BJ (cell line): ENCODE data around the gene DLL4. TPM values are rescaled to one million over a fixed set of nuclear protein-coding genes. Genes with fewer than 3 reads are reported as not detected.

Source experiments
- CTCF ChIA-PET: fragments of 350-600 bp; formaldehyde crosslinking; extraction: SDS; loops from one replicate; lab custom pipeline; 2021; ENCODE audit warnings: antibody characterized with exemption, inconsistent platforms; lab: Yijun Ruan, JAX
- POLR2A ChIA-PET: fragments of 300-600 bp; sonication (Branson Sonifier 250); formaldehyde crosslinking; extraction: SDS; loops from one replicate; lab custom pipeline; 2021; ENCODE audit warnings: antibody characterized with exemption; lab: Charles Lee
- DNase-seq: peaks from one replicate; pipeline ENCODE4 v3.0.0-alpha.2; 2011; ENCODE audit warnings: low read depth
- H3K27me3 ChIP-seq: 2 replicates; pipeline ENCODE4 v1.6.0; 2011; ENCODE audit warnings: low read length; ENCODE audit not compliant: control insufficient read depth, insufficient read depth
- H3K36me3 ChIP-seq: 2 replicates; pipeline ENCODE4 v1.5.1; 2011; ENCODE audit warnings: low read length; ENCODE audit not compliant: control insufficient read depth, insufficient read depth
- H3K4me3 ChIP-seq: 2 replicates; pipeline ENCODE4 v1.5.1; 2011; ENCODE audit warnings: low read depth, mild to moderate bottlenecking, control low read depth, low read length
- CTCF ChIP-seq: IDR thresholded peaks from 2 replicates; pipeline ENCODE4 v1.5.1; 2011; ENCODE audit warnings: low read depth, mild to moderate bottlenecking, control low read depth, inconsistent platforms, low read length, moderate library complexity; ENCODE audit not compliant: insufficient read depth
- polyA plus RNA-seq: library from polyadenylated mRNA; depleted of rRNA; stranded (reverse); fragments of >200 nt; gene quantifications from 2 replicates; pipeline ENCODE4 v1.2.3, GENCODE V29; 2011

The DLL4 gene
- polyA plus RNA-seq, 1 experiment = 0.47 TPM

- POLR2A ChIA-PET = interaction anchor here (0.5 kb wide), 1 partner anchor 91 kb away, joined by 3 read pairs; no protein-coding TSS in a partner anchor
- H3K4me3 ChIP-seq = no peak overlapping the region
Measured at GRCh38 chr15:40940296-40940801, 11.2 kb downstream of the DLL4 start.

GRCh38 chr15:40941068-40941527 is 12.0 kb downstream of the DLL4 start:
- ChIA-PET CTCF (interaction anchor here (0.6 to 9.5 kb wide), 33 partner anchors 11 to 248 kb away, joined by 3 to 142 read pairs (median 6); partner anchors contain the start of genes CHAC1 and DLL4), POLR2A (interaction anchor here (0.5 to 1.5 kb wide), 3 partner anchors 12 to 1747 kb away, joined by 3 to 8 read pairs (median 6); partner anchors contain the start of gene CHAC1)
- Histone ChIP-seq H3K36me3 (no peaks in the 10 kb centered on the region), H3K27me3 (no peaks in the 10 kb centered on the region), H3K4me3 (peak overlapping the region; percentile 36)
- TF ChIP-seq CTCF = no peak
- no peak for DNase-seq

More at GRCh38 chr15:40940296-40940801, 11.2 kb downstream of the DLL4 start:
- Histone ChIP-seq H3K36me3 (no peaks in the 10 kb centered on the region), H3K27me3 (no peaks in the 10 kb centered on the region)
- CTCF ChIA-PET = interaction anchor here (1.2 to 9.5 kb wide), 9 partner anchors 10 to 124 kb away, joined by 3 to 142 read pairs (median 43); partner anchors contain the start of genes CHAC1 and DLL4
- no peak for DNase-seq
- TF ChIP-seq CTCF = no peak

GRCh38 chr15:40941528-40942336 is 12.6 kb downstream of the DLL4 start:
- no peaks in the 10 kb centered on the region for H3K27me3 ChIP-seq
- POLR2A ChIA-PET = interaction anchor here (0.6 to 1.5 kb wide), 4 partner anchors 11 to 1747 kb away, joined by 3 to 8 read pairs (median 5); partner anchors contain the start of gene CHAC1
- TF ChIP-seq CTCF = peak; percentile 27
- CTCF ChIA-PET = interaction anchor here (0.6 to 9.5 kb wide), 40 partner anchors 10 to 248 kb away, joined by 3 to 142 read pairs (median 5); partner anchors contain the start of genes CHAC1, DLL4 and VPS18
- no peaks in the 10 kb centered on the region for H3K36me3 ChIP-seq
- DNase-seq = no peak
- H3K4me3 ChIP-seq = peak overlapping the region; percentile 50

DNA sequence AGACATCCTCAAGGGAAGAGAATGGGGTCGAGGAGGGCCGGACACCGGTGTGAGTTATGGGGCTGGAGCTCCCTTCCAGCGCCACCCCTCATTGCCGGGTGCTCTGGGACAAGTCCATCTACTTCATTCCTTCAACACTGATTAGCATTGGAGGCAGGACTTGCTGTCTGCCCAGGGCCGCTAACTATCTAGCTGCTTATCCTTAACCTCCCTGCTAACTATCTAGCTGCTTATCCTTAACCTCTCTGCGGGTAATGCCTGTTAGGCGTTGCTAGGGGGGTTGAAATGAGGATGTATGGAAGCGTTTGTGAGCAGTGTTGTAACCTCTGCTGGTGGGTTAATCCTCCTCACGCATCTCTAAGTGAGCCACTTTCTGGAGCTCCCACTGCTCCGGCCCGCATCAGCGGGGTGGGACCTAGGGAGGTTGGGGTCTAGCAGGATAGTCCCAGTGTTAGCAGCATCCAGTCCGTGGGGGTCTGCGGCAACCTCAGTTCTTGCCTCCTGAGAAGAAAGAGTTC is 13.3 kb downstream of the DLL4 start:
- ChIA-PET CTCF (interaction anchor here (0.9 to 9.5 kb wide), 27 partner anchors 10 to 246 kb away, joined by 3 to 142 read pairs (median 7); partner anchors contain the start of genes CHAC1, DLL4 and VPS18), POLR2A (interaction anchor here (0.6 to 1.5 kb wide), 3 partner anchors 11 to 71 kb away, joined by 3 to 8 read pairs (median 4); partner anchors contain the start of gene CHAC1)
- no peak for TF ChIP-seq CTCF
- H3K36me3 ChIP-seq = no peaks in the 10 kb centered on the region
- DNase-seq = no peak
- H3K4me3 ChIP-seq = peak overlapping the region; percentile 50
- H3K27me3 ChIP-seq = no peaks in the 10 kb centered on the region
